ENCODE measurements around the gene CFHR5.

The CFHR5 gene

GRCh38 chr1:197036861-197037260 is 59.5 kb downstream of the CFHR5 start:
- TF ChIP-seq EGR1 (IDR thresholded peaks at IDR 0.05) (no peak), TEAD4 (IDR thresholded peaks at IDR 0.05) (no peak), CEBPB (IDR thresholded peaks at IDR 0.05) (no peak)
- TF ChIP-seq, protein P1, sequence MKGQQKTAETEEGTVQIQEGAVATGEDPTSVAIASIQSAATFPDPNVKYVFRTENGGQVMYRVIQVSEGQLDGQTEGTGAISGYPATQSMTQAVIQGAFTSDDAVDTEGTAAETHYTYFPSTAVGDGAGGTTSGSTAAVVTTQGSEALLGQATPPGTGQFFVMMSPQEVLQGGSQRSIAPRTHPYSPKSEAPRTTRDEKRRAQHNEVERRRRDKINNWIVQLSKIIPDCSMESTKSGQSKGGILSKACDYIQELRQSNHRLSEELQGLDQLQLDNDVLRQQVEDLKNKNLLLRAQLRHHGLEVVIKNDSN (IDR thresholded peaks at IDR 0.05), result no peak

DNA sequence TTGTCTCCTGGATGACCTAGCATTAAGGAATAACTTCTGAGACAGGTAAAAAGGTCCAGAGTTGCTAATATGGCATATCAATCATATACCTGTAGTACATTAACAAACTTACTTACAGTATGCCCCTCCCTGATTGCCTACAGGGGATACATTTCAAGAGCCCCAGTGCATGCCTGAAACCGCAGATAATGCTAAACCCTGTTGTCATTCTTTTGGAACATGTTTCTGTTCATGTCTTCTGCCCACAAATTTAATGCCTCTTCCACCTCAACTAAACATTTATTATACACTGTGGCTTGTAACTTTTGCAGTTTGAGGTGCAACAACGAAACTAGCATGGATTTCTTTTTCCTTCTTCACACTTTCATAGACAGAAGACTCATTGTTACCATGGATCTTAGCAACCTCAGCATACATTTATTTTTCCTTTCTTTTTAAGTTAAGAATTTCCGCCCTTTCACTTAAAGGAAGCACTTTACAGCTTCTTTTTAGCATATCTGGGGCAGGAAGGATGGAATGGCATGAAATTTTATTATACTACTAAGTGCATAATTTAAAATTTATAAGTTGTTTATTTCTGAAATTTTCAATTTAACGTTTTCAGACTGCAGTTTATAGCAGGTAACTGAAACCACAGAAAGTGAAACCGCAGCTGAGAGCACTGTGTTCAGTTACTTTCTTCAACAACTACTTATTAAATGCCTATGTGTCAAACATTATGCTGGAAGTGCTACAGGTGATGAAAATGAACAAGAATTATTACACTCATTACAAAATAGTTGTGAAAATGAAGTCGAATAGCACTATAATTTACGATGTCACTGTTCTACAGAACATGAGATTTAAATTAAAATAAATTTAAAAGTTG is 64.4 kb downstream of the CFHR5 start:
- TF ChIP-seq MAX (IDR thresholded peaks at IDR 0.05) (no peak), REST (IDR thresholded peaks at IDR 0.05; ENCODE audit: low read depth) (no peak), EGR1 (IDR thresholded peaks at IDR 0.05) (no peak), RAD21 (IDR thresholded peaks at IDR 0.05; ENCODE audit: low read depth) (no peak), NFIC (IDR thresholded peaks at IDR 0.05) (no peak), YY1 (IDR thresholded peaks at IDR 0.05; ENCODE audit: low read depth) (no peak), TCF12 (IDR thresholded peaks at IDR 0.05; ENCODE audit: low read depth) (no peak), TEAD4 (IDR thresholded peaks at IDR 0.05) (no peak), TAF1 (IDR thresholded peaks at IDR 0.05; ENCODE audit: low read depth) (no peak), EP300 (IDR thresholded peaks at IDR 0.05; ENCODE audit: borderline replicate concordance) (no peak), FOXM1 (IDR thresholded peaks at IDR 0.05; ENCODE audit: borderline replicate concordance, low read depth) (no peak), ZBTB7A (IDR thresholded peaks at IDR 0.05; ENCODE audit: low read depth) (no peak), CREB1 (IDR thresholded peaks at IDR 0.05; ENCODE audit: low read depth) (no peak), CEBPB (IDR thresholded peaks at IDR 0.05) (no peak)
- TF ChIP-seq, protein P1 (IDR thresholded peaks at IDR 0.05), result no peak

GRCh38 chr1:197042676-197043341 is 65.5 kb downstream of the CFHR5 start:
- no peak for TF ChIP-seq REST (IDR thresholded peaks at IDR 0.05; ENCODE audit: low read depth)
- no peak for TF ChIP-seq MAX (IDR thresholded peaks at IDR 0.05)
- TF ChIP-seq NFIC (IDR thresholded peaks at IDR 0.05), result no peak

- TF ChIP-seq TCF12 (IDR thresholded peaks at IDR 0.05; ENCODE audit: low read depth) (no peak), YY1 (IDR thresholded peaks at IDR 0.05; ENCODE audit: low read depth) (no peak), TEAD4 (IDR thresholded peaks at IDR 0.05) (no peak), RAD21 (IDR thresholded peaks at IDR 0.05; ENCODE audit: low read depth) (no peak), NFIC (IDR thresholded peaks at IDR 0.05) (no peak), CEBPB (IDR thresholded peaks at IDR 0.05) (no peak), EGR1 (IDR thresholded peaks at IDR 0.05) (no peak), REST (IDR thresholded peaks at IDR 0.05; ENCODE audit: low read depth) (no peak), FOXM1 (IDR thresholded peaks at IDR 0.05; ENCODE audit: borderline replicate concordance, low read depth) (no peak), TAF1 (IDR thresholded peaks at IDR 0.05; ENCODE audit: low read depth) (no peak), ZBTB7A (IDR thresholded peaks at IDR 0.05; ENCODE audit: low read depth) (no peak), EP300 (IDR thresholded peaks at IDR 0.05; ENCODE audit: borderline replicate concordance) (no peak), MAX (IDR thresholded peaks at IDR 0.05) (no peak), CREB1 (IDR thresholded peaks at IDR 0.05; ENCODE audit: low read depth) (no peak)
- TF ChIP-seq, protein P1 (IDR thresholded peaks at IDR 0.05), result no peak
These were observed 71.7 kb downstream of the CFHR5 start for GRCh38 chr1:197049100-197049499.
